GM12865 (cell line): Measurements from ENCODE around the gene RHBDF2.

ENCODE experiments used
- DNase-seq: peaks from one replicate; pipeline ENCODE4 v3.0.0; 2010; ENCODE audit warnings: low read depth
- H3K4me3 ChIP-seq: 2 replicates; pipeline ENCODE4 v1.5.1; 2011; ENCODE audit warnings: mild to moderate bottlenecking, low read depth, low read length, control low read depth
- TF ChIP-seq, protein P1 (sequence below): IDR thresholded peaks from 2 replicates; pipeline ENCODE4 v1.5.1; 2011; ENCODE audit warnings: low read length, control low read depth, low read depth, inconsistent platforms; ENCODE audit not compliant: insufficient read depth; ENCODE audit errors: missing control alignments

Gene RHBDF2

DNA sequence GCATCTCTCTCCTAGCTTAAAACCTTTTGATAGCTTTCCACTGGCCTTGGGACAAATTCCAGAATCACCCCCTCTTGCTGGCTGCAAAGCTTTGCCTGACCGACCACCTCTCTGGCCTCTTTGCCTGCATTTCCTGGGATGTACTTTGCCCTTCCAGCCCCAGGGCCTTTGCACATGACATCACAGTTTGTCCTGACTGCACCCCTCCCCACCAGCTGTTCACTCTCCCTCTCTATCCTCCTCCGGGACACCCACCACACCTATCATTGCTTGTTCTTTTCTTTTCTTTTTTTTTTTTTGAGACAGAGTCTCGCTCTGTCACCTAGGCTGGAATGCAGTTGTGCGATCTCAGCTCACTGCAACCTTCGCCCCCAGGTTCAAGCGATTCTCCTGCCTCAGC lies 25.9 kb downstream of the RHBDF2 start:
- no peak for DNase-seq
- H3K4me3 ChIP-seq: no peak overlapping the region
- TF ChIP-seq, protein P1, sequence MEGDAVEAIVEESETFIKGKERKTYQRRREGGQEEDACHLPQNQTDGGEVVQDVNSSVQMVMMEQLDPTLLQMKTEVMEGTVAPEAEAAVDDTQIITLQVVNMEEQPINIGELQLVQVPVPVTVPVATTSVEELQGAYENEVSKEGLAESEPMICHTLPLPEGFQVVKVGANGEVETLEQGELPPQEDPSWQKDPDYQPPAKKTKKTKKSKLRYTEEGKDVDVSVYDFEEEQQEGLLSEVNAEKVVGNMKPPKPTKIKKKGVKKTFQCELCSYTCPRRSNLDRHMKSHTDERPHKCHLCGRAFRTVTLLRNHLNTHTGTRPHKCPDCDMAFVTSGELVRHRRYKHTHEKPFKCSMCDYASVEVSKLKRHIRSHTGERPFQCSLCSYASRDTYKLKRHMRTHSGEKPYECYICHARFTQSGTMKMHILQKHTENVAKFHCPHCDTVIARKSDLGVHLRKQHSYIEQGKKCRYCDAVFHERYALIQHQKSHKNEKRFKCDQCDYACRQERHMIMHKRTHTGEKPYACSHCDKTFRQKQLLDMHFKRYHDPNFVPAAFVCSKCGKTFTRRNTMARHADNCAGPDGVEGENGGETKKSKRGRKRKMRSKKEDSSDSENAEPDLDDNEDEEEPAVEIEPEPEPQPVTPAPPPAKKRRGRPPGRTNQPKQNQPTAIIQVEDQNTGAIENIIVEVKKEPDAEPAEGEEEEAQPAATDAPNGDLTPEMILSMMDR: no peak

DNA sequence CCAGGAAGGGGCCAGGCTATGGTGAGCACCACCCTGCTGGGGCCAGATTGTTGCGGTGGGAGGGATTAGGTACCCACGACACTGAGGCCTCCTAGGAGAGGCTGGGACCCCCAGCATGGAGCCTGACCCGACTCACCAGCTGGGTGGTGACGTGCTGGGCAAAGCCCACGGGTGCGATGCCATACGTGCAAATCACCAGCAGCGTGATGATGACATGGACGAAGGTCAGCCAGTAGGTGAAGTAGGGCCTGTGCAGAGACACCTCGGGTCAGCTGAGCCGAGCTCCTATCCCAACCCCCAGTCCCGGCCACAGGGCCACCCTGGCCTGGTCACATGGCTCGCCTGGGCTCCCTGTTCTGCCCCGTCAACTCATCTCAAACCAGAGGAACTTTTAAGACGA lies 26.3 kb downstream of the RHBDF2 start:
- no peak for DNase-seq
- no peak overlapping the region for H3K4me3 ChIP-seq
- TF ChIP-seq, protein P1: no peak

DNA sequence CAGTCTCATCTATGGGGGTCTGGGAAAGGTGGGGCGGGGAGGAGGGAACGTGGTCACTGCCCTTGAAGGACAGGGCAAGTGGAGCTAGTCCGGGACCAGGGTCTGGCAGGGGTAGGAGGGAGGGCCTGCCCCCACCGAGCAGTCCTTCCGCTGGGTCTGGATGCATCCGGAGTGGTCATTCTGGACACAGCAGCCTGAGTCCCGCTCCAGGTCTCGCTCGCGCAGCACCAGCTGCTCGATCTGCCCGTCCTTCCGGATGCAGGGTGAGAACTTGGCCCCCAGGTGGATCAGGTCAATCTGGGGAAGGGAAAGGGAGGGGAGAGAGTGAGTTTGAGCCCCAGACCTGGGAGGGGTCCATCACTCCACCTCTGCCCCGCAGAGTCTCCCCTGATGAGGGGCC lies 27.0 kb downstream of the RHBDF2 start:
- no peak for DNase-seq
- TF ChIP-seq, protein P1: no peak
- H3K4me3 ChIP-seq: no peak overlapping the region

DNA sequence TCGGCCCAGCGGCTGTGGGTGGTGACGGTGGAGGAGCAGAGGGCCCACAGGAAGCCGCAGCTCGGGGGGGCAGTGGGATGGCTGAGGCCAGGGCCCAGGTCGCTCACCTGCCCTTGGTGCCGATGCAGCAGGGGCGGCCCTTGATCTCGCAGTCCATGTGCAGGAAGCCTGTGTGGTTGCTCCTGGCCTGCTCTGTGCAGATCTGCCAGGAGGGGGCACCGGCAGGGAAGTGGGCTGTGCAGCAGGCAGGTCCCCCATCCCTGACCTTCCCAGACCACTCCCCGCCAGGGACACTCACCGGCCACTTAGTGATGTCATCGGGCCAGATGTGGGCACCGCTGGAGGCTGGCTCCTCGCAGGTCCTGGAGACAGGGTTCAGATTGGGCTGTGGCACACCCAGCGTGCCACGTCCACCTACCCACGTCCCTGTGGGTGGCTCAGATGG lies 27.7 kb downstream of the RHBDF2 start:
- no peak overlapping the region for H3K4me3 ChIP-seq
- DNase-seq: peak; percentile 39

DNA sequence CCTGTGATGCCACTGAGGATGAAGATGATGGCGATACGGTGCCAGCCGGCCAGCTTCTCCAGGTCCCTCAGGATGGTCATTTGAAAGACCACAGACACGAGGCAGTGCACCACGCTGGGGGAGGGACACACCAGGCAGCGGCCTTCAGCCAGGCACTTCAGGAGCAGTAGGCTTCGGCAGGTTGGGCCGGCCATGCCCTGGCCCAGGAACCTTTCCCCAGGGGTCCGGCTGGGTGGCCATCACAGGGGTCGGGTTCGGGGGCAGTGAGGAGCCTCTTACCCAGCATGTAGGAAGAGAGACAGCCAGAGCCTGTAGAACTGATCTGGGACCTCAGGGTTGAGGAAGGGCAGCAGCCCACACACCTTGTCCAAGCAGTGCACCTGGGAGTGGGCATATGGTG lies 28.5 kb downstream of the RHBDF2 start:
- H3K4me3 ChIP-seq: no peak overlapping the region
- TF ChIP-seq, protein P1: no peak
- DNase-seq: no peak

More for the DNA sequence above, 27.7 kb downstream of the RHBDF2 start:
- TF ChIP-seq, protein P1: peak; percentile 29

DNA sequence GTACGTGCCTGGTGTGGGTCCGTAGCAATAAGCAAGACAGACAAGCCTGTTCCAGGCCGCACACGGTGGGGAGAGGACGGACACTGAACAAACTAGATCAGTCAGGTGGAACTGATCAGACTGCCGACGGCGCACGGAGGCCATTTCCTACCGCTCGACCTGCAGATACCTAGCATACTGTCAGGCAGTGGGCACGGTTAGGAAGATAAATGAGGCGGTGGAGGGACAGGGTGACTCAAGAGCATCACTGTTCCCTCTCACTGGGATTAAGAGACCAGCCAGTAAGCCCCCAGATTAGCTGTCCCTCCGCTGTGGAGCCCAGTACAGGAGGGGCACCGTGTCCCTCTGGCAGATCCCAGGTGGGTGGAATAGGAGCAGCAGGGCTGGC lies 29.0 kb downstream of the RHBDF2 start:
- no peak overlapping the region for H3K4me3 ChIP-seq
- no peak for DNase-seq
- TF ChIP-seq, protein P1: no peak

DNA sequence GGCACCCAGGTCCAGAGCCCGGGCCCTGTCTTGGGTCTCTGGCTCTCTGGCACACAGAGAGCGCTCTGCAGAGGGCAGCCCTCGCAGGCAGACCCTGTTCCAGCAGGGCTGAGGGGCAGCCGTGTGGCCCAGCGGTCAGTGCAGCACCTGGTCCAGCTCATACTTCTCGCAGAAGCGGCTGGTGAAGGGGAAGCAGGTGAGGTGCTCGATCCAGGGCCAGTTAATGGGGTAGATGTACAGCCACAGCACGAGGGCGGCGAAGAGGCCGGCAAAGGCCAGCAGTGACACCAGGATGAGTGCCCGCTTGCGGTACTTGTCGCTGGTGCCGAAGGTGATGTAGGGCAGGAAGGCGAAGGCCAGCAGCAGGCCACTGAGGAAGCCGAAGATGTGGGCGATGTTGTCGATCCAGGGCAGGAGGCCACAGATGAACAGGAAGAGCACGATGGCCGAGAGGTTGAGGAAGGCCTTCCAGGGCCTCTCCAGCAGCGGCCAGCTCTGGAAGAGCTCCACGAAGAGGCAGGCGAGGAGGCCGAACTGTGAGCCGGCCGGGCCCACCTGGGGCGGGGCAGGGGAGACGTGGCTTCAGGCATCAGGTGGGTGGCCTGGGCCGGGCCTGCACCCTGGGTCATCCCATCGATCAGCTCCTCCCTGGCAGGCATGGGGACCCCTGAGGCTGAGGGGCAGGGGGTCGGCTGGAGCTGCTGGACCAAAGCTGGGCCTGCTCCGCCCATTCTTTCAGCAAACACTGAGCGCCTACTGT lies 29.5 kb downstream of the RHBDF2 start:
- DNase-seq: no peak
- TF ChIP-seq, protein P1: no peak
- no peak overlapping the region for H3K4me3 ChIP-seq
